Measurements from ENCODE around the gene SEMA6A. TPM values are rescaled to one million over a fixed set of nuclear protein-coding genes. Genes with fewer than 3 reads are reported as not detected.

SEMA6A gene
- total RNA-seq, 1 experiment from 2014 or later = not detected

- H3K9me2 ChIP-seq (replicated peaks; ENCODE audit: low read length) = no peaks in the 10 kb centered on the region
- no peak for ATAC-seq
- peaks cover 16% of the 10 kb centered on the region for H3K4me1 ChIP-seq (ENCODE audit: insufficient read depth, low read length)
- BruUV-seq (replicated peaks) = no TSS peak
- TF ChIP-seq EZH2 (IDR thresholded peaks at IDR 0.05; ENCODE audit: low read length, unreplicated experiment) (no peak), EZH2phosphoT487 (IDR thresholded peaks at IDR 0.05; ENCODE audit: borderline replicate concordance, low read length) (no peak)
- TF ChIP-seq, protein P1, sequence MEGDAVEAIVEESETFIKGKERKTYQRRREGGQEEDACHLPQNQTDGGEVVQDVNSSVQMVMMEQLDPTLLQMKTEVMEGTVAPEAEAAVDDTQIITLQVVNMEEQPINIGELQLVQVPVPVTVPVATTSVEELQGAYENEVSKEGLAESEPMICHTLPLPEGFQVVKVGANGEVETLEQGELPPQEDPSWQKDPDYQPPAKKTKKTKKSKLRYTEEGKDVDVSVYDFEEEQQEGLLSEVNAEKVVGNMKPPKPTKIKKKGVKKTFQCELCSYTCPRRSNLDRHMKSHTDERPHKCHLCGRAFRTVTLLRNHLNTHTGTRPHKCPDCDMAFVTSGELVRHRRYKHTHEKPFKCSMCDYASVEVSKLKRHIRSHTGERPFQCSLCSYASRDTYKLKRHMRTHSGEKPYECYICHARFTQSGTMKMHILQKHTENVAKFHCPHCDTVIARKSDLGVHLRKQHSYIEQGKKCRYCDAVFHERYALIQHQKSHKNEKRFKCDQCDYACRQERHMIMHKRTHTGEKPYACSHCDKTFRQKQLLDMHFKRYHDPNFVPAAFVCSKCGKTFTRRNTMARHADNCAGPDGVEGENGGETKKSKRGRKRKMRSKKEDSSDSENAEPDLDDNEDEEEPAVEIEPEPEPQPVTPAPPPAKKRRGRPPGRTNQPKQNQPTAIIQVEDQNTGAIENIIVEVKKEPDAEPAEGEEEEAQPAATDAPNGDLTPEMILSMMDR (conservative IDR thresholded peaks at IDR 0.05; ENCODE audit: low read depth, low read length) = no peak
- H3K27ac ChIP-seq (ENCODE audit: low read length) = no peak overlapping the region
- H3K9me3 ChIP-seq (ENCODE audit: low read length) = no peaks in the 10 kb centered on the region
- no peak overlapping the region for H2AFZ ChIP-seq (ENCODE audit: low read length)
- intact Hi-C loops (cut with micrococcal nuclease) = no loop called here
- no peaks in the 10 kb centered on the region for H4K20me1 ChIP-seq (ENCODE audit: low read length)
- no peaks in the 10 kb centered on the region for H3K27me3 ChIP-seq (ENCODE audit: low read length)
- POLR2A ChIA-PET (ENCODE audit: unreplicated experiment) = no interaction called here
- H3K4me3 ChIP-seq (ENCODE audit: low read length) = no peak overlapping the region
- DNase-seq = no peak
- no peaks in the 10 kb centered on the region for H3F3A ChIP-seq (ENCODE audit: low read length, unreplicated experiment)
- CTCF ChIA-PET = no interaction called here
- H3K36me3 ChIP-seq (ENCODE audit: low read depth, low read length) = no peaks in the 10 kb centered on the region
- no peak overlapping the region for H3K4me2 ChIP-seq (ENCODE audit: low read length)
- H3K9ac ChIP-seq (ENCODE audit: low read length) = no peak overlapping the region
- H3K79me2 ChIP-seq (ENCODE audit: low read length) = no peaks in the 10 kb centered on the region
These were observed 134.1 kb downstream of the SEMA6A start for GRCh38 chr5:116440457-116441001.

DNA sequence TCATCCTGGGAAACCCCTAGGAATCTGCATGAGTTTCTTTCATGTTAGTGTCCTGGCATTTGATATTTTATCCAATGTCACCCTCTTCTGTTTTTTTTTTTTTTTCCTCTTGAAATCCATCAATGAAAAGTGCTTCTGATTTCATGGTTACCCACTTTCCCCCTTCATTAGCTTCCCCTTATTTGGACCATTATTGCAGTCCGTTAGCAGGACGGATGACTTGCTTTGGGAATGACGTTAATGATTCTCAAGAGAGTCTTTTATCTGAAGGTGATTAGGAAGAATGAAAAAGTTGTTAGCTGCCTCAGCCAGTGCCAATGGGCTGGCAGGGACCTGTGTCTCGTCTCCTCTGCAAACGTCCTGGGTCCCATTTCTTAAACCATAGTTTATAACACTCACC lies 134.7 kb downstream of the SEMA6A start:
- BruUV-seq (replicated peaks) = no TSS peak
- Histone ChIP-seq H3K4me2 (ENCODE audit: low read length) (no peak overlapping the region), H3K9me3 (ENCODE audit: low read length) (no peaks in the 10 kb centered on the region), H2AFZ (ENCODE audit: low read length) (no peak overlapping the region), H3K79me2 (ENCODE audit: low read length) (no peaks in the 10 kb centered on the region), H3K27ac (ENCODE audit: low read length) (no peak overlapping the region), H3K36me3 (ENCODE audit: low read depth, low read length) (no peaks in the 10 kb centered on the region), H4K20me1 (ENCODE audit: low read length) (no peaks in the 10 kb centered on the region), H3K4me1 (ENCODE audit: insufficient read depth, low read length) (peaks cover 16% of the 10 kb centered on the region), H3K4me3 (ENCODE audit: low read length) (no peak overlapping the region), H3K9me2 (replicated peaks; ENCODE audit: low read length) (no peaks in the 10 kb centered on the region), H3K27me3 (ENCODE audit: low read length) (no peaks in the 10 kb centered on the region), H3F3A (ENCODE audit: low read length, unreplicated experiment) (no peaks in the 10 kb centered on the region), H3K9ac (ENCODE audit: low read length) (no peak overlapping the region)
- ATAC-seq = no peak
- TF ChIP-seq, protein P1 (conservative IDR thresholded peaks at IDR 0.05; ENCODE audit: low read depth, low read length) = no peak
- no peak for DNase-seq
- intact Hi-C loops (cut with micrococcal nuclease) = no loop called here
- CTCF ChIA-PET = no interaction called here
- POLR2A ChIA-PET (ENCODE audit: unreplicated experiment) = no interaction called here

GRCh38 chr5:116438979-116439554 lies 135.6 kb downstream of the SEMA6A start:
- Histone ChIP-seq H3K27ac (ENCODE audit: low read length) (no peak overlapping the region), H3K36me3 (ENCODE audit: low read depth, low read length) (no peaks in the 10 kb centered on the region), H3K9me2 (replicated peaks; ENCODE audit: low read length) (no peaks in the 10 kb centered on the region), H3K79me2 (ENCODE audit: low read length) (no peaks in the 10 kb centered on the region), H3F3A (ENCODE audit: low read length, unreplicated experiment) (no peaks in the 10 kb centered on the region), H3K9ac (ENCODE audit: low read length) (no peak overlapping the region), H3K4me2 (ENCODE audit: low read length) (no peak overlapping the region), H3K27me3 (ENCODE audit: low read length) (no peaks in the 10 kb centered on the region), H3K4me3 (ENCODE audit: low read length) (no peak overlapping the region), H3K9me3 (ENCODE audit: low read length) (no peaks in the 10 kb centered on the region), H4K20me1 (ENCODE audit: low read length) (no peaks in the 10 kb centered on the region), H3K4me1 (ENCODE audit: insufficient read depth, low read length) (peaks cover 16% of the 10 kb centered on the region), H2AFZ (ENCODE audit: low read length) (no peak overlapping the region)
- ChIA-PET CTCF (no interaction called here), POLR2A (ENCODE audit: unreplicated experiment) (no interaction called here)
- intact Hi-C loops (cut with micrococcal nuclease) = no loop called here
- no TSS peak for BruUV-seq (replicated peaks)
- ATAC-seq (no peak), DNase-seq (no peak)
- TF ChIP-seq EZH2phosphoT487 (IDR thresholded peaks at IDR 0.05; ENCODE audit: borderline replicate concordance, low read length) (no peak), EZH2 (IDR thresholded peaks at IDR 0.05; ENCODE audit: low read length, unreplicated experiment) (no peak)
- TF ChIP-seq, protein P1 (conservative IDR thresholded peaks at IDR 0.05; ENCODE audit: low read depth, low read length) = no peak

Data from PC-3 (cell line).